NT2/D1 (cell line): Measurements from ENCODE around the gene AMN1.

Experiments used
- YY1 ChIP-seq: IDR thresholded peaks from 2 replicates; pipeline ENCODE4 v1.6.1; 2011; ENCODE audit not compliant: insufficient read length, insufficient read depth
- ZNF274 ChIP-seq: IDR thresholded peaks from 2 replicates; pipeline ENCODE4 v1.6.1; 2011; ENCODE audit warnings: mild to moderate bottlenecking, low read depth, low read length

- TF ChIP-seq ZNF274 = no peak
- TF ChIP-seq YY1 = no peak
These were observed at the start of gene AMN1 for GRCh38 chr12:31728917-31729640.
